HG03196 (cell line): ENCODE data around the gene TECPR1.

ENCODE experiments used
- ATAC-seq: cut with Tn5 transposase; IDR thresholded peaks from one replicate; pipeline ENCODE4 v1.9.1; 2021; ENCODE audit not compliant: unreplicated experiment

Gene TECPR1

GRCh38 chr7:98193474-98194180, 58.4 kb downstream of the TECPR1 start:
- no peak for ATAC-seq

- ATAC-seq = no peak
Measured at GRCh38 chr7:98192781-98193457, 59.1 kb downstream of the TECPR1 start.

- no peak for ATAC-seq
Measured at GRCh38 chr7:98191668-98192431, 60.2 kb downstream of the TECPR1 start.

GRCh38 chr7:98189559-98189958, 62.5 kb downstream of the TECPR1 start:
- ATAC-seq = no peak

GRCh38 chr7:98187138-98187502, 64.9 kb downstream of the TECPR1 start:
- no peak for ATAC-seq

- no peak for ATAC-seq
Measured at GRCh38 chr7:98186452-98187137, 65.4 kb downstream of the TECPR1 start.

- ATAC-seq = no peak
Measured at GRCh38 chr7:98185101-98185500, 66.9 kb downstream of the TECPR1 start.

DNA sequence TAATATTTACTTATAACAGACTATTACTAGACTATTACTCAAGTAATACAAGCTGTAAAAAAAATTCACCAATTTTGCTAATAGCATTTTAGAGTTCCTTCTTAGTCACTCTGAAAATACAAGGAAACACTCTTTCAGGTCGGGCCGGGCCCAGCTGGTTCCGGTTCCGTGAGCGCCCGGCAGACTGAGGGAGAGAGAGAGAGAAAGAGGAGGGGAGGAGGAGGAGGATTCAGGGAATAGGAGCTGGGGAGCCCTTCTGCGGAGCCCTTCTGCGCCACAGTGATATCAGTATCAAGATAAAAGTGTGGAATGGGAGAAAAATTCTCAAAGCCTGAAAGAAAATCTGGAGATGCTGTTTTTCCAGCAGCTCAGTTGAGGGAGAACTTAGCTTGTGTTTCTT, 71.3 kb downstream of the TECPR1 start:
- no peak for ATAC-seq

DNA sequence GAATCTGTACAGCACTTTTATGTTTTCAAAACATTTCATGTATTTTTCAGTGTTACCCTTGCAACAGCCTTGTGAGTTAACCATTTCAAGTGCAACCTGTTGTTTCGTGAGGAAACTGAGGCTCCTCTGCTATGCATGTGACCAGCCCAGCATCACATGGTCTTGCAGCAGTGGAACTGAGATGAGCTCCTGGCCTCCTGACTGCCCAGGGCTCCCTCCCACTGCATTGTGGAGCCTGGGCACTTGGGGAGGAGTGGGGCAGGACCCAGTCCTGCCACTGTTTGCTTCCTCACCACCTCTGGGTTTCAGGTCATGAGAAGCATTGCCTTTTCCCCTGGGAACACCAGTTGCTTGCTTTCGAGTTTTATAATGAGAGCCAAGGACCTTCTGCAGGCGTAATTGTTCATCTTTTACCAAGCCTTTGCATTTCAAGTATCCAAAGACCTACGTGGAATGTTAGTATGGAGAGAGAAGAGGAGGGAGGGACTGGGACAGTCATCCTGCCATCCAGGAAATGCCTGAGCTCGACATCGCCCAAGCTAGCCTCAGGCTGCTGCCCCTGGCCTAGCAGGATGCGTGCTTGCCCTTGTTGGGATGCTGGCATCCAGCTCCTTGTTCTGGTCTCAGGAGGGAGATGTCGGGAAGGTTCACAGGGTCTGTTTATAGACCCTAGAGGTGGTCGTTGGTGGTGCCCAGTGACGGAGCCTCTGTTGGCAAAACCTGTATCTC, 73.1 kb downstream of the TECPR1 start:
- no peak for ATAC-seq

DNA sequence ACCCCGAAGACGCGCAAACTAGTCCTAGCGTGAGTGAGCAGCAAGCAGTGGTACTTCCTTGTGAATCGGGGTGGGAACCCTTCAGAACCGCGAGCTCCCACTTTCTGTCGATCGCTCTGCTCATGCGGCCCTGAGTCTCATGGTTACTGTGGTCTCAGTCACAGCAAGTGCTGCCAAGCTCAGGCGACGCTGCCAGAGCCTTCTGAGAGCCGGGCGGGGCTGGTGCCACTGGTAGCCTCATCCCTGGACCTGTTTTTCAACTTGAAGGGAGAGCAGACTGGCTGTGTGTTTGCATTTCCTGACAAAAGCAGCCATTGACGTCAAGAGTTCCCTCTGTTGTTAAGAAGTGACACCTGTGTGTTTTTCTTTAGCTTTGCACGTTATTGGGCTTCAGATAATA, 73.7 kb downstream of the TECPR1 start:
- no peak for ATAC-seq

- no peak for ATAC-seq
Measured at GRCh38 chr7:98177553-98177952, 74.5 kb downstream of the TECPR1 start.

- ATAC-seq = no peak
Measured at GRCh38 chr7:98175260-98175940, 76.6 kb downstream of the TECPR1 start.

DNA sequence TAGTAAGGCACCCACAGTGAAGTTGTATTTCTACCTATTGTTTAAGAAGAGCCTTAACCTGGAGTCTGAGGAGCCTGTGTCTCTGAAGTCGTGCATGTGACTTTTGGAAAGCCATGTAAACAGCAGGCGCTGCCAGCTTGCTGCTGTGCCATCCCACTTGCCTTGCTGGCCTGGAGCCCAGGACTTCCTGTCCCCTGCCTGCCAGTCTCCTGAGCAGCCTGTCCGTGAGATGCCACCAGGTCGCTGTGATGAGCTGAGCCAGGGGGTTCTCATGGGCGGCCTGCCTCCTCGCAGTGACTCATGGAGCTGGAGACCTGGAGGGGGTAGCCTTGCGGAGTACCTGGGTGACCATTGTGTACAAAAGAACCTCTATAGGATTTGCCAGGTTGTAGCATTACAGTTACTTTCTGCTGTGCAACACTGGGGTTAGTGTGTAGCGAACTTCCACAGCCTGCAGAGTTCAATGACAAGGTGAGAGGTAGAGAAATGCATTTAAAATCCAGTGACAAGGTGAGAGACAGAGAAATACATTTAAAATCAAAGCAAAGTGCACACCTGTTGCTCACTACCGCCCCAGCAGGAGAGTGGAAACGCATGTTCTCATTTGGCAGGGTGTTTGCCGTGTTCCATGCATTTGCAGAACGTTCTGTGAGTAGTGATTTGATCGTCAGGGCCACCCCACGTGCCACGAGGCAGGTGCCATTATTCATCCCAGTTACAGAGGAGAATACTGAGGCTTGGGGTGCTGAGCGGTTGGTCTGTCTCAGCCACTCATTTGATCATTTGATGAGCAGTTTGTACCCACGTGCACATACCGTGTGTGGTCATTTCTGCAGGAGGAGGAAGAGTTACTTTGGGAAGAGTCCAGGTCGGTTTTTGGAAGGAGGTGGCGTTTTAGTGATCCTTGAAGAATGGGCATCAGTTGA, 77.4 kb downstream of the TECPR1 start:
- ATAC-seq = no peak

DNA sequence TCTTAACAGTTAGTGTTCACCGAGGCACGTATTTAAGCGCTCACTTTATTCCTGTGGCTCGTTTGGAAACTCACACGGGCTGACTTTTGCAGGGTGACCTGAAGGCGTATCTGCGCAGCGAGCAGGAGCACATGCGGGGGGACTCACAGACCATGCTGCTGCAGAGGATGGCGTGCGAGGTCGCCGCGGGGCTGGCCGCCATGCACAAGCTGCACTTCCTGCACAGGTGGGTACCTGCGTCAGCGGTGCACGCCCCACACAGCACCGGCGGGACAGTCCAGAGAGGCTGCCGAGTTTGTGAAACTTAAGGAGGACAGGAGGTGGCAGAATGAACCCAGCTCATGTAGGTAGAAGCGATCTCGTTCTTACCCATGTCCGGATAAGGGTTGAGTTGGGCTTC, 80.6 kb downstream of the TECPR1 start:
- ATAC-seq = no peak

- no peak for ATAC-seq
Measured at GRCh38 chr7:98170966-98171365, 81.1 kb downstream of the TECPR1 start.

GRCh38 chr7:98168904-98169621, 83.0 kb downstream of the TECPR1 start:
- no peak for ATAC-seq

DNA sequence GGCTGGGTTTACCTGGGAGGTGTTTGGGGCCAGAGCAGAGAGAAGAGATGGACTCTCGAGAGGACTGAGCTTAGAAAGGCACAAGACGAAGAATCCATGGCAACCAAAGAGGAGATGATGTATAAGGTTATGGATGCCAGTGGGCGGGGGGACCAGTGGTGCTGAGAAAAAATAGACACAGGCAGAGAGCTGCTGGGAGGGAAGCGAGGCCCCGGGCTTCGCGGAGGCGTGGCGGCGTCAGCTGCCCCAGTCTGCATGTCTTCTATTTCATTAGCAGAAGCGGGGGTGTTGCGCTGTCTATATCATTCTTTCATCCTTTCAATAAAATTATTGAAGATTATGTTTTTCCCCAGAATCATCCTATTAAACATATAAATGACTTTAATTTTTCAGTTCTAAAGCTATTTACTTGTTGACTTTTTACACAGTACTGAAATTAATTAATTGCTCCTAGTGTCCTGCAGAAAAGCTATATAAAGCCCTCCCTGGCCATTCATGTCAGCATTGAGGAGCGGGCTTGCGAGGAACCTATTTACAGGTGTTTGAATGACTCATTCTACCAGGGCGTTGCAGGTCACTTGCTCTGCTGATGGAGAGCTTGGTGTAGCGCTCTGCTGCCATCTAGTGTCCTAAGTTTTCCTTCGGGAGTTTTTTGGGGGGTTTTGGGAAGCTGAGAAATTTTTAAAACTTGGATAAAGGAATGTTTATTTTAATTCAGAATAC, 83.7 kb downstream of the TECPR1 start:
- ATAC-seq = peak; percentile 66

GRCh38 chr7:98167653-98168052, 84.4 kb downstream of the TECPR1 start:
- ATAC-seq = no peak
